ENCODE data around the gene PPP3CA.
"Not testable (repeated sequence)": the region's sequence is repeated elsewhere in the genome, so short reads cannot be mapped to it uniquely, and the experiment has no call there.

Gene PPP3CA

GRCh38 chr4:101131058-101131457 lies 216.3 kb downstream of the PPP3CA start:
- DNase-seq: not testable (repeated sequence)

- not testable (repeated sequence) for DNase-seq
These were observed 218.4 kb downstream of the PPP3CA start for GRCh38 chr4:101128898-101129297.

- no peak for DNase-seq
These were observed 218.9 kb downstream of the PPP3CA start for GRCh38 chr4:101128473-101128872.

GRCh38 chr4:101127176-101127790 lies 220.0 kb downstream of the PPP3CA start:
- no peak for DNase-seq

GRCh38 chr4:101126059-101126458 lies 221.3 kb downstream of the PPP3CA start:
- DNase-seq: no peak

GRCh38 chr4:101125045-101125942 lies 222.0 kb downstream of the PPP3CA start:
- no peak for DNase-seq

GRCh38 chr4:101123231-101123630 lies 224.1 kb downstream of the PPP3CA start:
- no peak for DNase-seq

- DNase-seq: no peak
These were observed 225.3 kb downstream of the PPP3CA start for GRCh38 chr4:101122019-101122418.

- no peak for DNase-seq
These were observed 228.2 kb downstream of the PPP3CA start for GRCh38 chr4:101119141-101119540.

- DNase-seq: no peak
These were observed 228.7 kb downstream of the PPP3CA start for GRCh38 chr4:101118617-101119016.

GRCh38 chr4:101115887-101116286 lies 231.4 kb downstream of the PPP3CA start:
- no peak for DNase-seq

- no peak for DNase-seq
These were observed 232.4 kb downstream of the PPP3CA start for GRCh38 chr4:101114936-101115372.

GRCh38 chr4:101104312-101105052 lies 242.8 kb downstream of the PPP3CA start:
- no peak for DNase-seq

GRCh38 chr4:101103381-101104142 lies 243.8 kb downstream of the PPP3CA start:
- no peak for DNase-seq

- peak; percentile 80 for DNase-seq
These were observed 245.1 kb downstream of the PPP3CA start for GRCh38 chr4:101102114-101102742.

- no peak for DNase-seq
These were observed 246.3 kb downstream of the PPP3CA start for GRCh38 chr4:101101072-101101471.

- DNase-seq: no peak
These were observed 248.5 kb downstream of the PPP3CA start for GRCh38 chr4:101098666-101099400.

- DNase-seq: not testable (repeated sequence)
These were observed 254.7 kb downstream of the PPP3CA start for GRCh38 chr4:101092609-101093008.

GRCh38 chr4:101089168-101089567 lies 258.2 kb downstream of the PPP3CA start:
- no peak for DNase-seq

- DNase-seq: no peak
These were observed 260.3 kb downstream of the PPP3CA start for GRCh38 chr4:101086801-101087586.

- DNase-seq: no peak
These were observed 264.2 kb downstream of the PPP3CA start for GRCh38 chr4:101083131-101083530.
